Middle frontal gyrus (tissue), 1 donor: ENCODE measurements around the gene MARCHF6.
A peak's percentile ranks its signal among the peaks of the same experiment; 100 is the strongest.
"Not testable (repeated sequence)": the region's sequence is repeated elsewhere in the genome, so short reads cannot be mapped to it uniquely, and the experiment has no call there.

Source experiments
- DNase-seq: peaks from one replicate; pipeline ENCODE4 v3.0.0-alpha.2; 2015; ENCODE audit warnings: low spot score; ENCODE audit errors: extremely low spot score

Gene MARCHF6

GRCh38 chr5:10323588-10324488, 29.7 kb upstream of the MARCHF6 start:
- DNase-seq: no peak

GRCh38 chr5:10324518-10325370, 28.8 kb upstream of the MARCHF6 start:
- DNase-seq: no peak

GRCh38 chr5:10328323-10328722, 25.2 kb upstream of the MARCHF6 start:
- no peak for DNase-seq

- DNase-seq: no peak
Measured at GRCh38 chr5:10329446-10329819, 24.1 kb upstream of the MARCHF6 start.

- DNase-seq: no peak
Measured at GRCh38 chr5:10329820-10330481, 23.5 kb upstream of the MARCHF6 start.

- no peak for DNase-seq
Measured at GRCh38 chr5:10330511-10331230, 22.8 kb upstream of the MARCHF6 start.

- DNase-seq: no peak
Measured at GRCh38 chr5:10331341-10331796, 22.1 kb upstream of the MARCHF6 start.

- DNase-seq: no peak
Measured at GRCh38 chr5:10332301-10332700, 21.2 kb upstream of the MARCHF6 start.

- DNase-seq: no peak
Measured at GRCh38 chr5:10333154-10334006, 20.1 kb upstream of the MARCHF6 start.

- DNase-seq: no peak
Measured at GRCh38 chr5:10334831-10335230, 18.7 kb upstream of the MARCHF6 start.

- DNase-seq: no peak
Measured at GRCh38 chr5:10335711-10336470, 17.6 kb upstream of the MARCHF6 start.

GRCh38 chr5:10337107-10337506, 16.4 kb upstream of the MARCHF6 start:
- no peak for DNase-seq

GRCh38 chr5:10337986-10338385, 15.5 kb upstream of the MARCHF6 start:
- DNase-seq: no peak

- no peak for DNase-seq
Measured at GRCh38 chr5:10338686-10339057, 14.8 kb upstream of the MARCHF6 start.

- peak; percentile 50 for DNase-seq
Measured at GRCh38 chr5:10339058-10339811, 14.3 kb upstream of the MARCHF6 start.

GRCh38 chr5:10339958-10340357, 13.5 kb upstream of the MARCHF6 start:
- no peak for DNase-seq

- no peak for DNase-seq
Measured at GRCh38 chr5:10343486-10343885, 10.0 kb upstream of the MARCHF6 start.

- not testable (repeated sequence) for DNase-seq
Measured at GRCh38 chr5:10344461-10345106, 8.9 kb upstream of the MARCHF6 start.
